Mesodermal cell (in vitro differentiated cells): ENCODE data around the gene IFNL3. TPM values are rescaled to one million over a fixed set of nuclear protein-coding genes. Genes with fewer than 3 reads are reported as not detected.
"Not testable (repeated sequence)": the region's sequence is repeated elsewhere in the genome, so short reads cannot be mapped to it uniquely, and the experiment has no call there.

Experiments
- H3K27ac ChIP-seq: 2 replicates; pipeline ENCODE4 v1.7.0; 2013; ENCODE audit warnings: mild to moderate bottlenecking, low read depth, low read length, moderate library complexity; ENCODE audit not compliant: severe bottlenecking
- H3K36me3 ChIP-seq: 2 replicates; pipeline ENCODE4 v1.7.1; 2013; ENCODE audit warnings: mild to moderate bottlenecking, low read length, moderate library complexity; ENCODE audit not compliant: control insufficient read depth, insufficient read depth
- H3K4me1 ChIP-seq: one replicate; pipeline ENCODE4 v1.7.1; 2013; ENCODE audit warnings: mild to moderate bottlenecking, low read length; ENCODE audit not compliant: insufficient read depth, control insufficient read depth, poor library complexity, severe bottlenecking
- H3K4me3 ChIP-seq: 2 replicates; pipeline ENCODE4 v1.7.0; 2013; ENCODE audit warnings: low read length, control low read depth, mild to moderate bottlenecking; ENCODE audit not compliant: insufficient read depth, poor library complexity, severe bottlenecking; ENCODE audit errors: extremely low read depth
- H3K9me3 ChIP-seq: 2 replicates; pipeline ENCODE4 v1.7.1; 2013; ENCODE audit warnings: mild to moderate bottlenecking, low read length, moderate library complexity; ENCODE audit not compliant: control insufficient read depth
- WGBS, 2 experiments: methylation state at CpG; one replicate each; pipeline ENCODE4 v1.1.5; 2013; ENCODE audit warnings: missing lambda C conversion rate in 2 of 2; ENCODE audit not compliant: insufficient coverage in 2 of 2; 5-methylcytosine and 5-hydroxymethylcytosine counted together
- polyA plus RNA-seq, 2 experiments: library from polyadenylated mRNA; stranded (reverse); fragments of 50-300 nt; gene quantifications; one replicate each; pipeline ENCODE4 v1.2.3, GENCODE V29; 2013

The IFNL3 gene
- not detected for polyA plus RNA-seq (2013, experiment 1 of 2)
- not detected for polyA plus RNA-seq (2013, experiment 2 of 2)

GRCh38 chr19:39244410-39245100, at the start of gene IFNL3:
Gene IFNL3 (minus strand): TSS chr19:39245006. CDS start chr19:39244967, 39 bp downstream.
- not testable (repeated sequence) for H3K9me3 ChIP-seq, H3K27ac ChIP-seq, H3K4me1 ChIP-seq, H3K4me3 ChIP-seq, H3K36me3 ChIP-seq
- WGBS, 2 experiments = 74 to 85% methylated on average over 3 to 8 of the region's 12 CpGs

- no peaks in the 10 kb centered on the region for H3K9me3 ChIP-seq
- no peaks in the 10 kb centered on the region for H3K36me3 ChIP-seq
- no peak overlapping the region for H3K4me3 ChIP-seq
- H3K27ac ChIP-seq = no peak overlapping the region
- 70 to 74% methylated on average over 4 of the region's 4 CpGs for WGBS, 2 experiments
- H3K4me1 ChIP-seq = no peaks in the 10 kb centered on the region
Measured at GRCh38 chr19:39293394-39293793, 48.6 kb upstream of the IFNL3 start.

- Histone ChIP-seq H3K4me1 (no peaks in the 10 kb centered on the region), H3K4me3 (no peak overlapping the region), H3K36me3 (no peaks in the 10 kb centered on the region), H3K9me3 (no peaks in the 10 kb centered on the region), H3K27ac (no peak overlapping the region)
- no CpG with 5 or more reads among the region's 1 CpG for WGBS, 2 experiments
Measured at GRCh38 chr19:39284032-39284431, 39.2 kb upstream of the IFNL3 start.

- Histone ChIP-seq H3K4me3 (no peak overlapping the region), H3K4me1 (no peaks in the 10 kb centered on the region)
- no CpG with 5 or more reads among the region's 1 CpG for WGBS, 2 experiments
Measured at GRCh38 chr19:39282021-39282420, 37.2 kb upstream of the IFNL3 start.

GRCh38 chr19:39277598-39277997, 32.8 kb upstream of the IFNL3 start:
- no peaks in the 10 kb centered on the region for H3K4me1 ChIP-seq
- no peak overlapping the region for H3K4me3 ChIP-seq
- WGBS, 2 experiments = 78 to 79% methylated on average over 7 of the region's 7 CpGs
- H3K36me3 ChIP-seq = no peaks in the 10 kb centered on the region
- no peak overlapping the region for H3K27ac ChIP-seq
- H3K9me3 ChIP-seq = no peaks in the 10 kb centered on the region

More at GRCh38 chr19:39282021-39282420, 37.2 kb upstream of the IFNL3 start:
- no peaks in the 10 kb centered on the region for H3K36me3 ChIP-seq
- H3K27ac ChIP-seq = no peak overlapping the region
- H3K9me3 ChIP-seq = no peaks in the 10 kb centered on the region

GRCh38 chr19:39276740-39277139, 31.9 kb upstream of the IFNL3 start:
- Histone ChIP-seq H3K36me3 (no peaks in the 10 kb centered on the region), H3K27ac (no peak overlapping the region), H3K9me3 (no peaks in the 10 kb centered on the region), H3K4me1 (no peaks in the 10 kb centered on the region), H3K4me3 (no peak overlapping the region)
- WGBS, 2 experiments = 93 to 95% methylated on average over 4 to 5 of the region's 5 CpGs

- 84 to 87% methylated on average over 4 to 5 of the region's 5 CpGs for WGBS, 2 experiments
- Histone ChIP-seq H3K36me3 (no peaks in the 10 kb centered on the region), H3K27ac (no peak overlapping the region)
Measured at GRCh38 chr19:39275578-39275977, 30.8 kb upstream of the IFNL3 start.

GRCh38 chr19:39273859-39274258, 29.1 kb upstream of the IFNL3 start:
- H3K9me3 ChIP-seq, H3K4me3 ChIP-seq, H3K36me3 ChIP-seq, H3K27ac ChIP-seq, H3K4me1 ChIP-seq: not testable (repeated sequence)
- WGBS, 2 experiments = 76 to 83% methylated on average over 2 to 4 of the region's 5 CpGs

More at GRCh38 chr19:39275578-39275977, 30.8 kb upstream of the IFNL3 start:
- Histone ChIP-seq H3K4me3 (no peak overlapping the region), H3K9me3 (no peaks in the 10 kb centered on the region), H3K4me1 (no peaks in the 10 kb centered on the region)

- peaks cover 5% of the 10 kb centered on the region for H3K4me1 ChIP-seq
- no peak overlapping the region for H3K4me3 ChIP-seq
- no peaks in the 10 kb centered on the region for H3K9me3 ChIP-seq
- no peaks in the 10 kb centered on the region for H3K36me3 ChIP-seq
- H3K27ac ChIP-seq = no peak overlapping the region
- WGBS, 2 experiments = 84 to 87% methylated on average over 7 to 8 of the region's 9 CpGs
Measured at GRCh38 chr19:39270036-39270871, 25.4 kb upstream of the IFNL3 start.

- H3K36me3 ChIP-seq, H3K4me1 ChIP-seq, H3K27ac ChIP-seq, H3K4me3 ChIP-seq, H3K9me3 ChIP-seq: not testable (repeated sequence)
- 55 to 76% methylated on average over 3 to 6 of the region's 10 CpGs for whole genome bisulfite sequencing, 2 experiments
Measured at GRCh38 chr19:39269369-39269768, 24.6 kb upstream of the IFNL3 start.
